IMR-90 (cell line): ENCODE data around the gene CHST8. TPM values are rescaled to one million over a fixed set of nuclear protein-coding genes. Genes with fewer than 3 reads are reported as not detected.

Experiments used
- ATAC-seq: fragments of 200-7000 bp; cut with Tn5 transposase; 2 replicates; pipeline ENCODE4 v1.9.1; 2020; ENCODE audit warnings: low read depth, mild to moderate bottlenecking, moderate library complexity
- BruUV-seq: library from RNA; stranded (reverse); fragments of 400-500 nt; replicated peaks from 2 replicates; lab custom pipeline; 2021; lab: Mats Ljungman, UMichigan
- CTCF ChIA-PET: fragments of 300-600 bp; formaldehyde crosslinking; extraction: SDS; loops from one replicate; lab custom pipeline; 2021; ENCODE audit warnings: antibody characterized with exemption; lab: Yijun Ruan, JAX
- POLR2A ChIA-PET: fragments of 300-600 bp; sonication (Branson Sonifier 250); formaldehyde crosslinking; loops from one replicate; lab custom pipeline; 2022; ENCODE audit warnings: antibody characterized with exemption; ENCODE audit not compliant: unreplicated experiment; lab: Charles Lee
- DNase-seq: peaks from one replicate; pipeline ENCODE4 v3.0.0; 2013
- H2AFZ ChIP-seq: replicated peaks from 2 replicates; pipeline ENCODE3; 2013; ENCODE audit warnings: low read length, mild to moderate bottlenecking; ENCODE audit not compliant: poor library complexity
- H2AK5ac ChIP-seq: 2 replicates; pipeline ENCODE4 v1.6.1; 2013; ENCODE audit warnings: low read depth, low read length, inconsistent platforms
- H2AK9ac ChIP-seq: replicated peaks from 2 replicates; pipeline ENCODE3; 2013; ENCODE audit warnings: mild to moderate bottlenecking, low read depth, low read length, moderate library complexity; ENCODE audit not compliant: poor library complexity
- H2BK120ac ChIP-seq: 2 replicates; pipeline ENCODE4 v1.6.1; 2013; ENCODE audit warnings: low read depth, low read length, inconsistent platforms
- H2BK15ac ChIP-seq: 3 replicates; pipeline ENCODE4 v1.6.1; 2013; ENCODE audit warnings: low read depth, low read length, inconsistent platforms
- H2BK20ac ChIP-seq: 2 replicates; pipeline ENCODE4 v1.6.1; 2013; ENCODE audit warnings: low read depth, mild to moderate bottlenecking, inconsistent platforms, low read length, moderate library complexity
- H2BK5ac ChIP-seq: 2 replicates; pipeline ENCODE4 v1.6.1; 2013; ENCODE audit warnings: mild to moderate bottlenecking, low read depth, low read length, inconsistent platforms; ENCODE audit not compliant: poor library complexity, severe bottlenecking
- H3K14ac ChIP-seq: replicated peaks from 2 replicates; pipeline ENCODE4 v1.6.1; 2013; ENCODE audit warnings: low read depth, low read length, inconsistent platforms
- H3K18ac ChIP-seq: 2 replicates; pipeline ENCODE4 v1.6.1; 2013; ENCODE audit warnings: low read depth, low read length, control low read depth
- H3K23ac ChIP-seq: 2 replicates; pipeline ENCODE4 v1.6.1; 2013; ENCODE audit warnings: low read depth, low read length, inconsistent platforms
- H3K27ac ChIP-seq: 2 replicates; pipeline ENCODE4 v1.5.1; 2013; ENCODE audit warnings: mild to moderate bottlenecking, control low read depth, low read length; ENCODE audit not compliant: insufficient read depth
- H3K27me3 ChIP-seq: 2 replicates; pipeline ENCODE4 v1.6.1; 2013; ENCODE audit warnings: low read length; ENCODE audit not compliant: control insufficient read depth, insufficient read depth
- H3K36me3 ChIP-seq: 2 replicates; pipeline ENCODE4 v1.6.1; 2013; ENCODE audit warnings: low read length, mixed read lengths; ENCODE audit not compliant: control insufficient read depth, insufficient read depth
- H3K4ac ChIP-seq: 2 replicates; pipeline ENCODE4 v1.6.1; 2013; ENCODE audit warnings: low read depth, low read length, inconsistent platforms
- H3K4me1 ChIP-seq: 2 replicates; pipeline ENCODE4 v1.6.1; 2013; ENCODE audit warnings: low read length, mixed read lengths; ENCODE audit not compliant: control insufficient read depth, insufficient read depth
- H3K4me2 ChIP-seq: 2 replicates; pipeline ENCODE4 v1.6.1; 2013; ENCODE audit warnings: low read depth, mild to moderate bottlenecking, control low read depth, low read length, moderate library complexity
- H3K4me3 ChIP-seq: 2 replicates; pipeline ENCODE4 v1.5.1; 2013; ENCODE audit warnings: low read depth, mild to moderate bottlenecking, control low read depth, low read length, moderate library complexity; ENCODE audit not compliant: insufficient read depth
- H3K56ac ChIP-seq: 2 replicates; pipeline ENCODE4 v1.6.1; 2013; ENCODE audit warnings: low read length, inconsistent platforms; ENCODE audit not compliant: insufficient read depth; ENCODE audit errors: extremely low read depth
- H3K79me1 ChIP-seq, 2 experiments: 2 replicates each; pipeline ENCODE4 v1.6.1; 2013; ENCODE audit warnings: low read length in 2 of 2, inconsistent platforms in 1 of 2, low read depth in 1 of 2
- H3K9ac ChIP-seq: 2 replicates; pipeline ENCODE4 v1.6.1; 2013; ENCODE audit warnings: low read depth, low read length, control low read depth
- H3K9me1 ChIP-seq: 2 replicates; pipeline ENCODE4 v1.6.1; 2013; ENCODE audit warnings: low read length, inconsistent platforms; ENCODE audit not compliant: insufficient read depth
- H3K9me3 ChIP-seq: 2 replicates; pipeline ENCODE4 v1.6.1; 2013; ENCODE audit warnings: low read length; ENCODE audit not compliant: control insufficient read depth, insufficient read depth
- H4K20me1 ChIP-seq: 2 replicates; pipeline ENCODE4 v1.6.1; 2013; ENCODE audit warnings: low read length, inconsistent platforms; ENCODE audit not compliant: insufficient read depth
- H4K5ac ChIP-seq: 2 replicates; pipeline ENCODE4 v1.6.1; 2013; ENCODE audit warnings: mild to moderate bottlenecking, low read depth, low read length, control low read depth
- H4K8ac ChIP-seq, 2 experiments: 2 replicates each; pipeline ENCODE4 v1.6.1; 2013; ENCODE audit warnings: low read depth in 2 of 2, low read length in 2 of 2, control low read depth in 1 of 2, inconsistent platforms in 1 of 2
- H4K91ac ChIP-seq: 2 replicates; pipeline ENCODE4 v1.6.1; 2013; ENCODE audit warnings: low read depth, low read length, inconsistent platforms; ENCODE audit not compliant: insufficient read depth
- BHLHE40 ChIP-seq: fragments of 150-350 bp; IDR thresholded peaks from 2 replicates; pipeline ENCODE4 v1.6.1; 2016; ENCODE audit warnings: mild to moderate bottlenecking, low read depth, low read length
- CEBPB ChIP-seq: IDR thresholded peaks from 2 replicates; pipeline ENCODE4 v1.6.1; 2012; ENCODE audit warnings: low read depth, low read length, improper control_type of control experiment
- CHD1 ChIP-seq: IDR thresholded peaks from 2 replicates; pipeline ENCODE4 v1.6.1; 2012; ENCODE audit warnings: low read depth, low read length, improper control_type of control experiment
- CTCF ChIP-seq: conservative IDR thresholded peaks from 2 replicates; pipeline ENCODE4 v1.5.1; 2012; ENCODE audit warnings: mild to moderate bottlenecking, low read depth, low read length, improper control_type of control experiment
- ELK1 ChIP-seq: fragments of 150-350 bp; IDR thresholded peaks from 2 replicates; pipeline ENCODE4 v1.6.1; 2016; ENCODE audit warnings: low read depth, mild to moderate bottlenecking, low read length, moderate library complexity, borderline replicate concordance
- FOS ChIP-seq: fragments of 150-350 bp; IDR thresholded peaks from 2 replicates; pipeline ENCODE4 v1.6.1; 2016; ENCODE audit warnings: low read depth, low read length
- MAFK ChIP-seq: IDR thresholded peaks from 2 replicates; pipeline ENCODE4 v1.6.1; 2012; ENCODE audit warnings: low read depth, low read length, improper control_type of control experiment
- MAZ ChIP-seq: IDR thresholded peaks from 2 replicates; pipeline ENCODE4 v1.6.1; 2012; ENCODE audit warnings: low read depth, mild to moderate bottlenecking, low read length, improper control_type of control experiment, moderate library complexity, borderline replicate concordance
- MXI1 ChIP-seq: IDR thresholded peaks from 2 replicates; pipeline ENCODE4 v1.6.1; 2012; ENCODE audit warnings: low read depth, mild to moderate bottlenecking, low read length, moderate library complexity, borderline replicate concordance
- NFE2L2 ChIP-seq: fragments of 150-350 bp; IDR thresholded peaks from 2 replicates; pipeline ENCODE4 v1.6.1; 2016; ENCODE audit warnings: low read depth, mild to moderate bottlenecking, low read length
- POLR2A ChIP-seq: IDR thresholded peaks from 2 replicates; pipeline ENCODE4 v1.6.1; 2012; ENCODE audit warnings: mild to moderate bottlenecking, low read depth, low read length
- RAD21 ChIP-seq: IDR thresholded peaks from 2 replicates; pipeline ENCODE4 v1.6.1; 2012; ENCODE audit warnings: low read length, improper control_type of control experiment
- RCOR1 ChIP-seq: IDR thresholded peaks from 2 replicates; pipeline ENCODE4 v1.6.1; 2012; ENCODE audit warnings: mild to moderate bottlenecking, low read length, improper control_type of control experiment; ENCODE audit not compliant: insufficient replicate concordance
- RFX5 ChIP-seq: IDR thresholded peaks from 2 replicates; pipeline ENCODE4 v1.8.0; 2012; ENCODE audit warnings: low read depth, mild to moderate bottlenecking, low read length, moderate library complexity
- SMC3 ChIP-seq: fragments of 150-350 bp; IDR thresholded peaks from 2 replicates; pipeline ENCODE4 v1.6.1; 2016; ENCODE audit warnings: low read depth, mild to moderate bottlenecking, antibody characterized with exemption, low read length, moderate library complexity
- USF2 ChIP-seq: fragments of 150-350 bp; IDR thresholded peaks from 2 replicates; pipeline ENCODE4 v1.6.1; 2017; ENCODE audit warnings: mild to moderate bottlenecking, antibody characterized with exemption, low read length, low read depth
- WGBS, 2 experiments: methylation state at CpG; one replicate each; pipeline versions ENCODE4 v1.1.5 to v1.1.7; 2013; ENCODE audit warnings: missing lambda C conversion rate in 2 of 2; ENCODE audit not compliant: insufficient read length in 1 of 2; ENCODE audit errors: extremely low coverage in 2 of 2; 5-methylcytosine and 5-hydroxymethylcytosine counted together
- dilution Hi-C: fragments of 300-500 bp; cut with HindIII; formaldehyde crosslinking; loops from one replicate; pipeline ENCODE4 v1.14.3; 2018; ENCODE audit warnings: low sequenced_read_pairs; ENCODE audit not compliant: unreplicated experiment
- in situ Hi-C: fragments of 300-500 bp; cut with MboI; formaldehyde crosslinking; loops from 3 replicates; pipeline ENCODE4 v1.14.3; 2019; ENCODE audit warnings: low sequenced_read_pairs, inconsistent platforms, mixed read lengths
- intact Hi-C: fragments of 100-400 bp; cut with micrococcal nuclease; formaldehyde crosslinking; loops from 2 replicates; pipeline ENCODE4 v1.10.0; 2022
- polyA plus RNA-seq, 3 experiments: library from polyadenylated mRNA; depleted of rRNA; stranded (reverse); fragments of >200 nt; gene quantifications; 2 replicates each; pipeline ENCODE4 v1.2.3, GENCODE V29; 2012; ENCODE audit warnings: low replicate concordance in 1 of 3
- total RNA-seq: library from RNA; depleted of rRNA; stranded (reverse); fragments of >200 nt; gene quantifications from 2 replicates; pipeline ENCODE4 v1.2.3, GENCODE V29; 2012

Gene CHST8
- total and polyA plus RNA-seq, 2 of the 4 experiments (the other 2 are of a cell fraction): not detected

- H3K9ac ChIP-seq: no peak overlapping the region
- H3K23ac ChIP-seq: no peak overlapping the region
- no peak overlapping the region for H4K91ac ChIP-seq
- peaks cover 6% of the 10 kb centered on the region for H3K4me1 ChIP-seq
- H2BK20ac ChIP-seq: no peak overlapping the region
- ChIA-PET POLR2A (no interaction called here), CTCF (no interaction called here)
- peaks cover 25% of the 10 kb centered on the region for H3K9me1 ChIP-seq
- no peak overlapping the region for H4K8ac ChIP-seq
- no peaks in the 10 kb centered on the region for H4K20me1 ChIP-seq
- intact Hi-C loops (no loop called here), in situ Hi-C loops (loop anchor here (5.0 to 25.0 kb wide), 2 partner anchors 220 to 555 kb away; no protein-coding TSS in a partner anchor), dilution Hi-C loops (no loop called here)
- peaks cover 16% of the 10 kb centered on the region; the same call in 1 of the 2 replicates for H3K27me3 ChIP-seq
- no TSS peak for BruUV-seq
- H3K79me1 ChIP-seq: no peaks in the 10 kb centered on the region; a peak in 1 of 4 replicates
- no peak for TF ChIP-seq CEBPB
- TF ChIP-seq NFE2L2: no peak
- TF ChIP-seq SMC3: no peak
- no peak for TF ChIP-seq FOS
- no peak for TF ChIP-seq MAZ
- TF ChIP-seq RFX5: no peak
- TF ChIP-seq BHLHE40: no peak
- no peak for TF ChIP-seq RAD21
- no peak for TF ChIP-seq CTCF
- TF ChIP-seq RCOR1: no peak
- no peak for TF ChIP-seq USF2
- TF ChIP-seq CHD1: no peak
- no peak for TF ChIP-seq MXI1
- TF ChIP-seq POLR2A: no peak
- TF ChIP-seq MAFK: no peak
- TF ChIP-seq ELK1: no peak
- ATAC-seq (no peak), DNase-seq (peak; percentile 2)
- no peak overlapping the region for H4K5ac ChIP-seq
- no peak overlapping the region for H2AK9ac ChIP-seq
- H3K9me3 ChIP-seq: no peaks in the 10 kb centered on the region
- H3K18ac ChIP-seq: no peak overlapping the region
- no peak overlapping the region for H2BK5ac ChIP-seq
- no CpG with 5 or more reads among the region's 5 CpGs for WGBS, 2 experiments
- no peak overlapping the region for H3K4ac ChIP-seq
- H2BK15ac ChIP-seq: no peak overlapping the region
- H3K4me2 ChIP-seq: no peak overlapping the region
- no peaks in the 10 kb centered on the region for H3K36me3 ChIP-seq
- H2AFZ ChIP-seq: no peak overlapping the region
- H3K56ac ChIP-seq: no peak overlapping the region
- no peak overlapping the region for H2BK120ac ChIP-seq
- no peak overlapping the region for H3K27ac ChIP-seq
- H2AK5ac ChIP-seq: no peak overlapping the region
- no peak overlapping the region for H3K4me3 ChIP-seq
- no peak overlapping the region for H3K14ac ChIP-seq
These were observed 160.2 kb downstream of the CHST8 start for GRCh38 chr19:33781996-33782395.
